ENCODE measurements around the gene RIT1.

- TF ChIP-seq CTCF (IDR thresholded peaks at IDR 0.05; ENCODE audit: poor library complexity, severe bottlenecking) (no peak), POLR2AphosphoS5 (IDR thresholded peaks at IDR 0.05) (no peak)
These were observed 30.9 kb downstream of the RIT1 start for GRCh38 chr1:155880251-155880650.

All from neural cell (in vitro differentiated cells).